Vagina (tissue), 2 donors: Measurements from ENCODE around the gene ARID1B. TPM values are rescaled to one million over a fixed set of nuclear protein-coding genes. Genes with fewer than 3 reads are reported as not detected.

Source experiments
- DNase-seq, 2 donors: peaks; one replicate each; pipeline ENCODE4 v3.0.0-alpha.2; 2017; ENCODE audit errors: extremely low spot score in 2 of 2
- H3K27ac ChIP-seq: fragments of 200-600 bp; sonication (generic); one replicate; pipeline ENCODE4 v1.5.1; 2019
- H3K27me3 ChIP-seq: fragments of 200-600 bp; sonication (generic); one replicate; pipeline ENCODE4 v1.5.1; 2019
- H3K36me3 ChIP-seq, 2 donors: fragments of 200-600 bp; sonication (generic); one replicate each; pipeline ENCODE4 v1.5.1; 2017 to 2019
- H3K4me1 ChIP-seq: fragments of 200-600 bp; sonication (generic); one replicate; pipeline ENCODE4 v1.5.1; 2019
- H3K4me3 ChIP-seq, 2 donors: fragments of 200-600 bp; sonication (generic); 1 replicate in 1 of 2; 2 replicates in 1 of 2; pipeline ENCODE4 v1.5.1; 2016 to 2019
- H3K9me3 ChIP-seq: fragments of 200-600 bp; sonication (generic); one replicate; pipeline ENCODE4 v1.5.1; 2019
- POLR2A ChIP-seq, 2 donors: fragments of 450-650 bp; IDR thresholded peaks; one replicate each; pipeline ENCODE4 v1.6.1; 2017; ENCODE audit warnings: antibody characterized with exemption in 2 of 2, mild to moderate bottlenecking in 2 of 2, moderate library complexity in 2 of 2
- POLR2AphosphoS5 ChIP-seq, 2 donors: sonication (generic); formaldehyde crosslinking; IDR thresholded peaks; one replicate each; pipeline ENCODE4 v1.9.0; 2017; ENCODE audit warnings: antibody characterized with exemption in 2 of 2, mild to moderate bottlenecking in 2 of 2, low read depth in 1 of 2; ENCODE audit not compliant: insufficient read depth in 1 of 2
- intact Hi-C: fragments of 100-400 bp; cut with DNase I; formaldehyde crosslinking; loops from one replicate; pipeline ENCODE4 v1.15.1; 2023
- total RNA-seq: library from RNA; depleted of rRNA; stranded (reverse); fragments of >200 nt; gene quantifications from one replicate; pipeline ENCODE4 v1.2.3, GENCODE V29; 2016
- TF ChIP-seq, protein P1 (sequence below), 3 experiments: fragments of 450-650 bp in 2 of 3; fragments of 200-600 bp in 1 of 3; sonication (generic) in 1 of 3; IDR thresholded peaks; one replicate each; pipeline ENCODE4 v1.5.1; 2017 to 2019; ENCODE audit warnings: antibody characterized with exemption in 3 of 3, mild to moderate bottlenecking in 2 of 3, moderate library complexity in 2 of 3

The ARID1B gene
- total RNA-seq, 1 donor from 2014 or later: 141 TPM

- Histone ChIP-seq H3K27me3 (no peaks in the 10 kb centered on the region), H3K27ac (no peak overlapping the region), H3K9me3 (no peaks in the 10 kb centered on the region), H3K4me1 (peaks cover 37% of the 10 kb centered on the region), H3K36me3 (no peaks in the 10 kb centered on the region), H3K4me3 (no peak overlapping the region)
- intact Hi-C loops: loop anchor here (10.0 kb wide), 1 partner anchor 229 kb away; no protein-coding TSS in a partner anchor
- no peak for DNase-seq
- TF ChIP-seq POLR2AphosphoS5 (IDR thresholded peaks at IDR 0.05; ENCODE audit: insufficient read depth in 1 of 2, low read depth in 1 of 2): no peak
- TF ChIP-seq, protein P1, sequence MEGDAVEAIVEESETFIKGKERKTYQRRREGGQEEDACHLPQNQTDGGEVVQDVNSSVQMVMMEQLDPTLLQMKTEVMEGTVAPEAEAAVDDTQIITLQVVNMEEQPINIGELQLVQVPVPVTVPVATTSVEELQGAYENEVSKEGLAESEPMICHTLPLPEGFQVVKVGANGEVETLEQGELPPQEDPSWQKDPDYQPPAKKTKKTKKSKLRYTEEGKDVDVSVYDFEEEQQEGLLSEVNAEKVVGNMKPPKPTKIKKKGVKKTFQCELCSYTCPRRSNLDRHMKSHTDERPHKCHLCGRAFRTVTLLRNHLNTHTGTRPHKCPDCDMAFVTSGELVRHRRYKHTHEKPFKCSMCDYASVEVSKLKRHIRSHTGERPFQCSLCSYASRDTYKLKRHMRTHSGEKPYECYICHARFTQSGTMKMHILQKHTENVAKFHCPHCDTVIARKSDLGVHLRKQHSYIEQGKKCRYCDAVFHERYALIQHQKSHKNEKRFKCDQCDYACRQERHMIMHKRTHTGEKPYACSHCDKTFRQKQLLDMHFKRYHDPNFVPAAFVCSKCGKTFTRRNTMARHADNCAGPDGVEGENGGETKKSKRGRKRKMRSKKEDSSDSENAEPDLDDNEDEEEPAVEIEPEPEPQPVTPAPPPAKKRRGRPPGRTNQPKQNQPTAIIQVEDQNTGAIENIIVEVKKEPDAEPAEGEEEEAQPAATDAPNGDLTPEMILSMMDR (IDR thresholded peaks at IDR 0.05): peak in 1 of 3 experiments; percentile 26
Measured at GRCh38 chr6:157045831-157046454, 268.8 kb downstream of the ARID1B start.

DNA sequence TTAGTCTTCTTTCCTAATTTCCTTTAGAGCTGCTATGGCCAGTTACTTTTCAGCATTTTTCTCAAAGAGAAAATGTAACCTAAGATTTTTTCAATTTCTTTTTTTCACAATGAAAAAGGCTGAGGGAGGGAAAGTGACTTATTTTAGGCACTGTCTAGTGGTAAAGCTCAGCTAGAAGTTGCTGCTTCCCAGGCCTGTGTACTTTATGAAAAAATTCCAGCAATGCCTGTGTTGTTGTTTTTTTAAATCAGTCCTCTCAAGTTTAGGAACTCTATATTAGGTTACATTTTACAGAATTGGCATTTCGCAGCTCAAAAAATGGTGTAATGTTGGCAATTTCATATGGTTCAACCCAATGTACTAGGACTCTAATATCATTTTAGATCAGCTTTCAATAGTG is 269.6 kb downstream of the ARID1B start:
- peaks cover 39% of the 10 kb centered on the region for H3K4me1 ChIP-seq
- TF ChIP-seq POLR2A (IDR thresholded peaks at IDR 0.05) (no peak), POLR2AphosphoS5 (IDR thresholded peaks at IDR 0.05; ENCODE audit: insufficient read depth in 1 of 2, low read depth in 1 of 2) (no peak)
- TF ChIP-seq, protein P1 (IDR thresholded peaks at IDR 0.05): no peak
- DNase-seq: no peak
- no peaks in the 10 kb centered on the region for H3K36me3 ChIP-seq
- H3K27me3 ChIP-seq: no peaks in the 10 kb centered on the region
- intact Hi-C loops: loop anchor here (10.0 kb wide), 1 partner anchor 228 kb away; no protein-coding TSS in a partner anchor
- H3K4me3 ChIP-seq: no peak overlapping the region
- H3K9me3 ChIP-seq: no peaks in the 10 kb centered on the region
- no peak overlapping the region for H3K27ac ChIP-seq

GRCh38 chr6:157047328-157047727 is 270.1 kb downstream of the ARID1B start:
- Histone ChIP-seq H3K27ac (no peak overlapping the region), H3K9me3 (no peaks in the 10 kb centered on the region), H3K27me3 (no peaks in the 10 kb centered on the region), H3K4me1 (peaks cover 39% of the 10 kb centered on the region), H3K36me3 (no peaks in the 10 kb centered on the region), H3K4me3 (no peak overlapping the region)
- intact Hi-C loops: loop anchor here (10.0 kb wide), 1 partner anchor 227 kb away; no protein-coding TSS in a partner anchor
- TF ChIP-seq, protein P1 (IDR thresholded peaks at IDR 0.05): no peak
- TF ChIP-seq POLR2AphosphoS5 (IDR thresholded peaks at IDR 0.05; ENCODE audit: insufficient read depth in 1 of 2, low read depth in 1 of 2): no peak
- TF ChIP-seq POLR2A (IDR thresholded peaks at IDR 0.05): no peak
- no peak for DNase-seq

DNA sequence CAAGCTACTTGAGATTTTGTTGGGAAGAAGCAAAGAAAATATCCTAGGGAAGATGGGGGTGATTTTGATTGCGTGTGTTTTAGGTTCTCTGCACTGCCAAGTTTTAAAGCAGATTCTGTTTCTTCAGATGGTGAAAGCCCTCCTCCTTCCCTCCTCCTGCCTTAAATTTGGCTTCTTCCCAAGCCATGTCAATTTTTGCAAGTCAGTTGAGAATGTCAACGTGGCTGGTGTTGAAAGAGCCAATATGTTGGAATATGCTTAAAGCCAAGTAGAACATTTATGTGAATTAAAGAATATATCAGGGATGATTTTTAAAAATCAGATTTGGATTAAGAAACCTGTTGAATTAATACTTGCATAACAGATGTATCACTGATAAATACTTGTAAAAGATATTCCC is 270.8 kb downstream of the ARID1B start:
- Histone ChIP-seq H3K27me3 (no peaks in the 10 kb centered on the region), H3K9me3 (no peaks in the 10 kb centered on the region), H3K4me1 (peaks cover 39% of the 10 kb centered on the region), H3K36me3 (no peaks in the 10 kb centered on the region), H3K27ac (no peak overlapping the region), H3K4me3 (no peak overlapping the region)
- intact Hi-C loops: loop anchor here (10.0 kb wide), 1 partner anchor 227 kb away; no protein-coding TSS in a partner anchor
- DNase-seq: no peak
- TF ChIP-seq, protein P1 (IDR thresholded peaks at IDR 0.05): no peak
- no peak for TF ChIP-seq POLR2AphosphoS5 (IDR thresholded peaks at IDR 0.05; ENCODE audit: insufficient read depth in 1 of 2, low read depth in 1 of 2)
- TF ChIP-seq POLR2A (IDR thresholded peaks at IDR 0.05): no peak

DNA sequence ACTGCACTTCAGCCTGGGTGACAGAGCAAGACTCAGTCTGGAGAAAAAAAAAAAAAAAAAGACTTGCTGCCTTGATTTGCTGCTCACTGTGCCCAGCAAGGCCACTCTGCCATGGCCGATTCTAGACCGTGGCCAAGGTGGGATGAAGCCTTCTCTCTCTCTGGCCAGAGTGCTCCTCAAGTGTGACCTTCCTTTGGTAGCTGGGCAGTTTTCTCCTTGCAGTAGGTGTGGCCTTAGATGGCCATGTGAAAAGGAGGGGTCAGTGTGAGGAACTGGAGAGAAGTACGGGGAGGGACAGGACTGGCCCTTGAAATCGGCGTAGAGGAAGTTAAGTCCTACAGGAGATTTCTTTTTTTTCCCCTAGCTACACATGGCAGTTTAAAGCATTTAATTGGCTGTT is 272.0 kb downstream of the ARID1B start:
- H3K4me1 ChIP-seq: peaks cover 39% of the 10 kb centered on the region
- no peak overlapping the region for H3K4me3 ChIP-seq
- intact Hi-C loops: loop anchor here (10.0 kb wide), 1 partner anchor 226 kb away; no protein-coding TSS in a partner anchor
- DNase-seq: no peak
- no peaks in the 10 kb centered on the region for H3K36me3 ChIP-seq
- H3K27me3 ChIP-seq: no peaks in the 10 kb centered on the region
- TF ChIP-seq POLR2A (IDR thresholded peaks at IDR 0.05): no peak
- no peak for TF ChIP-seq POLR2AphosphoS5 (IDR thresholded peaks at IDR 0.05; ENCODE audit: insufficient read depth in 1 of 2, low read depth in 1 of 2)
- TF ChIP-seq, protein P1 (IDR thresholded peaks at IDR 0.05): no peak
- H3K27ac ChIP-seq: no peak overlapping the region
- H3K9me3 ChIP-seq: no peaks in the 10 kb centered on the region
